GM15510 (cell line): Measurements from ENCODE around the gene SLC6A7.

Experiments
- POLR2A ChIP-seq: IDR thresholded peaks from 3 replicates; pipeline ENCODE4 v1.6.1; 2011; ENCODE audit warnings: borderline replicate concordance; ENCODE audit not compliant: insufficient read length; ENCODE audit errors: extremely low read depth

Gene SLC6A7

DNA sequence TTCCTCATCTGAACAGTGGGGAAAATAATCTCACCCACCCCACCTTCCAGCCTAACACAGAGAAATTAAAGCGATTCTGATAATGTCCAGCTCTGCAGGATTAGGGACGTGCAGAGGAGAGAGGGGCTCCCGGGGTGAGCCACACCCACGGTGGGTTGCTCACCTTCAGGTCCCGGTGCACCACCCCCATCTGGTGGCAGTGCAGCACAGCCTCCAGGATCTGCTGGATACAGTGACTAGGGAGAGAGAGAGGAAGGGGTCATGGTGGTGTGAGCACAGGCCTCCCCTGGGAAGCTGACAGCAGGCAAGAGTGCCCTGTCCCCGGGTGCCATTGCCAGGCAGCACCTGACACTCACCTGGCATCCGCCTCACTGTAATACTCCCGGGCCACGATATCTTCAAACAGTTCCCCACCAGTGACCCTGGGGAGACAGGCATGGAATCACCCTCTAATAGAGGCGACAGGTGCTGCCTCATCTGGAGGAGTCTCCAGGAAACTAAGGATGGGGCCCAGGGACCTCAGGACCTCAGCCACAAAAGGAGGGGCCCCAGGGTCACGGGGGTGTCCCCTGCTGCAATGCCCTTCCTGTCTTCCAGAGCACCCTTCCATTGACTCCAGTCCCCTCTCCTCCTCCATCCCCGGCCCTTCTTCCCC, 66.7 kb downstream of the SLC6A7 start:
- TF ChIP-seq POLR2A = no peak

DNA sequence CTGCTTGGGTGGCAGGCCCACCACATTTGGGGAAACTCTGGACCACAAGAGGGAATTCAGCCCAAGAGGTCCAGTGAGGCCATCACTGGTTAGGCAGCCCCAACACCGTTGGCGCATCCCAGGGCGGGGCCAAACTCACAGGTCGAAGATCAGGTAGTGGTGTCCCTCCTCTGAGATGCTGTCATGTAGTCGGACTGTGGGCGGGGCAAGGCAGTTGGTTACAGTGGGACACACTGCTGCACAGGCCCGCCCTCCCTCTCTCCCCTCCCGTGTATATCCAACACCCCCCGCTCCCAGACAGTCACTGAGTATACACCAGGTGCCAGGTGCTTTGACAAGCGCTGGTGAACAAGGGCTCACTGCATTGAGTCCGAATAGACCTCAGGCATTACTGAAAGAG, 67.6 kb downstream of the SLC6A7 start:
- TF ChIP-seq POLR2A = no peak

DNA sequence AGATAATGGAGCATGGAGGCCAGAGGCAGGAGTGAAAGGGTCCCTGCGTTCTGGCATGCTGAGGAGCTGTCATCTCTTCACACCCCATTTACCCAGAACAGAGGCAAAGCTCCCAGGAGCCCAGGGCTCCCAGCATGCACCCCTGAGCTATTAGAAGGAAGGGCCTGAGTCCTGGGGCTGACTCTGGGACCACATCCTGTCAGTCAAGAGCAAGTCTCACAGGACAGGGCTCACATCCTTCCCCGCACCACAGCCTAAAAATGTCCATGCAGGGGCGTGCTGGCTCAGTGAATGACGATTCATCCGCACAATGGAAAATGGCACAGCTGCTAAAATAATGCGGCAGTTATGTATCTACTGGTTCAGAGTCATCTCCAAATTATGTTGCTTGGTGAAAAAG, 68.3 kb downstream of the SLC6A7 start:
- no peak for TF ChIP-seq POLR2A
